Measurements from ENCODE around the gene SPOCD1.
"Not testable (repeated sequence)": the region's sequence is repeated elsewhere in the genome, so short reads cannot be mapped to it uniquely, and the experiment has no call there.

SPOCD1 gene

GRCh38 chr1:31828926-31829690 lies 13.3 kb upstream of the SPOCD1 start:
- DNase-seq: no peak

- DNase-seq: no peak
These were observed 12.5 kb upstream of the SPOCD1 start for GRCh38 chr1:31828341-31828740.

GRCh38 chr1:31823780-31824179 lies 8.0 kb upstream of the SPOCD1 start:
- no peak for DNase-seq

- DNase-seq: no peak
These were observed 6.9 kb upstream of the SPOCD1 start for GRCh38 chr1:31822766-31823165.

- DNase-seq: not testable (repeated sequence)
These were observed 4.4 kb upstream of the SPOCD1 start for GRCh38 chr1:31820196-31820595.

GRCh38 chr1:31818206-31818605 lies 2.4 kb upstream of the SPOCD1 start:
- DNase-seq: no peak

- DNase-seq: not testable (repeated sequence)
These were observed 1.1 kb upstream of the SPOCD1 start for GRCh38 chr1:31816947-31817346.

GRCh38 chr1:31816501-31816900 lies 679 bp upstream of the SPOCD1 start:
- not testable (repeated sequence) for DNase-seq

GRCh38 chr1:31815307-31815645 lies 546 bp downstream of the SPOCD1 start:
- DNase-seq: no peak

- no peak for DNase-seq
These were observed 1.1 kb downstream of the SPOCD1 start for GRCh38 chr1:31814631-31815306.

- no peak for DNase-seq
These were observed 1.7 kb downstream of the SPOCD1 start for GRCh38 chr1:31814041-31814511.

GRCh38 chr1:31812158-31812829 lies 3.5 kb downstream of the SPOCD1 start:
- no peak for DNase-seq

GRCh38 chr1:31811605-31812004 lies 4.2 kb downstream of the SPOCD1 start:
- peak; percentile 37 to 67 for DNase-seq

GRCh38 chr1:31809698-31810097 lies 6.1 kb downstream of the SPOCD1 start:
- DNase-seq: no peak

GRCh38 chr1:31807273-31808048 lies 8.4 kb downstream of the SPOCD1 start:
- DNase-seq: no peak

- peak in 1 of 2 experiments; percentile 32 for DNase-seq
These were observed 10.5 kb downstream of the SPOCD1 start for GRCh38 chr1:31805318-31805717.

- no peak for DNase-seq
These were observed 11.7 kb downstream of the SPOCD1 start for GRCh38 chr1:31804098-31804497.

GRCh38 chr1:31803610-31804009 lies 12.2 kb downstream of the SPOCD1 start:
- DNase-seq: no peak

GRCh38 chr1:31802190-31803150 lies 13.4 kb downstream of the SPOCD1 start:
- DNase-seq: no peak

GRCh38 chr1:31801458-31801857 lies 14.4 kb downstream of the SPOCD1 start:
- no peak for DNase-seq

GRCh38 chr1:31800674-31800967 lies 15.2 kb downstream of the SPOCD1 start:
- DNase-seq: no peak
